Spleen (tissue), 7 donors: ENCODE data around the gene RELCH.

Experiments
- CTCF ChIP-seq, 11 experiments: fragments of 200-600 bp in 7 of 11; fragments of 450-650 bp in 4 of 11; sonication (generic) in 4 of 11; IDR thresholded peaks in 8 of 11; conservative IDR thresholded peaks in 3 of 11; 1 replicate in 7 of 11; 2 replicates in 4 of 11; pipeline versions ENCODE4 v1.4.0 to v1.8.0; 2016 to 2021; ENCODE audit warnings: antibody characterized with exemption in 11 of 11, inconsistent platforms in 4 of 11, mild to moderate bottlenecking in 1 of 11
- POLR2A ChIP-seq, 3 donors: fragments of 450-650 bp; IDR thresholded peaks; one replicate each; pipeline ENCODE4 v1.5.1; 2017; ENCODE audit warnings: antibody characterized with exemption in 3 of 3, mild to moderate bottlenecking in 1 of 3
- donor health status: DM: no; HTN: no; CAD: no; lungs with moderate emphysema.
- donor health status: DM: no; HTN: no; CAD: no.
- donor health status: DM: no; HTN: no; CAD: no.

DNA sequence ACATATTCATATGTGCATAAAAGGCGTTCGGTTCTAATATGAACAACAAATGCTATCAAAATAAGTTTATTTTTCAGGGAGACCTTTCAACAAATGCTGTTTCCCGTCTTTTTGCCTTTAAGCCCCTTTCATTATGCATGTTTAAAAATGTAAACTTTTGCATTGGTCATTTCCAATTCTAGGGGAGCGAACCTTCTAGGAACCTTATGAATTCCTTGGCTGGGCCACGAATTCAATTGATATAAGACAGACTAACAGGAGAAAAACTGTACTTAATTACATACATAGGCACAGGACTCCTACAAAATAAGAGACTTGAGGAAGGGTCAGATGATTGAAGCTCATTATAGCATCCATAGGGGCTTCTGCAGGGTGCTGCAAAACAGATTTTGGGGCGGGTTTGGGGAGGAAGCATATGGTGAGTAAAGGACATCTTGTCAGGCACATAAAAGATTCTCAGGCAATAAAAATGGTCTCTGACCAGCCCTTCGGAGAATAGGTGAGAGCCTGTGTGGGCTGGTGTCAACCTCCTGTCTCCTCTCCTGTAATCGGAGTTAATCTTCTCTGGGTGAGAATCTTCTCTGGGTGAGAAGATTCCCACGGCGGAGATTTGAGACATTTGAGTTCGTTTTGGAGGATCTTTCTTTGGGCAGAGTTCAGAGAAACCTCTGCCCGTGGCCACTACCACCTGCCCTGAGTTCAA is 139.7 kb downstream of the RELCH start:
- TF ChIP-seq CTCF (IDR thresholded peaks at IDR 0.05 in 8 of 11, conservative IDR thresholded peaks at IDR 0.05 in 3 of 11) (no peak), POLR2A (IDR thresholded peaks at IDR 0.05) (no peak)
